GM12875 (cell line): ENCODE results near the gene YBX3.

ENCODE experiments used
- H3K4me3 ChIP-seq: one replicate; pipeline ENCODE4 v1.5.1; 2011; ENCODE audit warnings: low read depth, low read length, control low read depth
- TF ChIP-seq, protein P1 (sequence below): IDR thresholded peaks from 2 replicates; pipeline ENCODE4 v1.5.1; 2011; ENCODE audit warnings: low read depth, mild to moderate bottlenecking, control low read depth, inconsistent platforms, low read length, moderate library complexity, borderline replicate concordance; ENCODE audit not compliant: insufficient read depth

YBX3 gene

DNA sequence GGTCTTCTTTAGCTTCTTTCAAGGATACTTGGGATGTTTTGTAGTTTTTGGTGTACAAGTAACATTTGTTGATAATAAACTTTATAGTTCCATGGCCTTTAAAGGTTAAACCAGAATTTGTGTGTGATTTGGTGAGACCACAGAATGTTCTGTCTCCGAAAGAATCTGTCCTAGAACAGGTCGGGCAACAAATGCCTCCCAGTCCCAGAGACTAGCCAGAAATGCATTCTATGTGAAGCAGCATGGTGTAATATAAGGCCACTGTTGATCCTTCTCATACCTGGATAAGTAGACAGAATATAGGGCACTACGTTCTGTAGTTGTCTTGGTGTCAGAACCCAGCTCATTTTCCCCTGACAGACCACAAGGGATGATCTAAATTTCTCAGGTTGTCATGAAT, 59.3 kb downstream of the YBX3 start:
- no peak overlapping the region for H3K4me3 ChIP-seq
- TF ChIP-seq, protein P1, sequence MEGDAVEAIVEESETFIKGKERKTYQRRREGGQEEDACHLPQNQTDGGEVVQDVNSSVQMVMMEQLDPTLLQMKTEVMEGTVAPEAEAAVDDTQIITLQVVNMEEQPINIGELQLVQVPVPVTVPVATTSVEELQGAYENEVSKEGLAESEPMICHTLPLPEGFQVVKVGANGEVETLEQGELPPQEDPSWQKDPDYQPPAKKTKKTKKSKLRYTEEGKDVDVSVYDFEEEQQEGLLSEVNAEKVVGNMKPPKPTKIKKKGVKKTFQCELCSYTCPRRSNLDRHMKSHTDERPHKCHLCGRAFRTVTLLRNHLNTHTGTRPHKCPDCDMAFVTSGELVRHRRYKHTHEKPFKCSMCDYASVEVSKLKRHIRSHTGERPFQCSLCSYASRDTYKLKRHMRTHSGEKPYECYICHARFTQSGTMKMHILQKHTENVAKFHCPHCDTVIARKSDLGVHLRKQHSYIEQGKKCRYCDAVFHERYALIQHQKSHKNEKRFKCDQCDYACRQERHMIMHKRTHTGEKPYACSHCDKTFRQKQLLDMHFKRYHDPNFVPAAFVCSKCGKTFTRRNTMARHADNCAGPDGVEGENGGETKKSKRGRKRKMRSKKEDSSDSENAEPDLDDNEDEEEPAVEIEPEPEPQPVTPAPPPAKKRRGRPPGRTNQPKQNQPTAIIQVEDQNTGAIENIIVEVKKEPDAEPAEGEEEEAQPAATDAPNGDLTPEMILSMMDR: no peak

DNA sequence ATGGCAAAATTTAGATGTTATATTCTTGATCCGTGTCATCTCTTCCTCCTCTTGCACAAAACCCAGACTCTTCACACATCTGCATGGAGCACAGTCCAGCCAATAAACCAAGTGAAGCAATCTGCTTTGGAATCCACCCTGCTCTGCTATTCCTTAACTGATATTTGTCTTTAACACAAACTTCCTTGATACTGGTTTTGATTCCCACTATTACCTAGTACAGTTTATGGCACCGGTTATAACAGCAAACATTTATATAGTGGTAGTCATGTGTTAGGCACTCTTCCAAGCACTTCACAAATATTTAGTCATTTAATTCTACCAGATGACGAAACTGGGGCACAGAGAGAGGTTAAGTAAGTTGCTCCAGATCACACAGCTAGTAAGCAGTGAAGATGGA, 61.8 kb downstream of the YBX3 start:
- H3K4me3 ChIP-seq: no peak overlapping the region
- TF ChIP-seq, protein P1: no peak

DNA sequence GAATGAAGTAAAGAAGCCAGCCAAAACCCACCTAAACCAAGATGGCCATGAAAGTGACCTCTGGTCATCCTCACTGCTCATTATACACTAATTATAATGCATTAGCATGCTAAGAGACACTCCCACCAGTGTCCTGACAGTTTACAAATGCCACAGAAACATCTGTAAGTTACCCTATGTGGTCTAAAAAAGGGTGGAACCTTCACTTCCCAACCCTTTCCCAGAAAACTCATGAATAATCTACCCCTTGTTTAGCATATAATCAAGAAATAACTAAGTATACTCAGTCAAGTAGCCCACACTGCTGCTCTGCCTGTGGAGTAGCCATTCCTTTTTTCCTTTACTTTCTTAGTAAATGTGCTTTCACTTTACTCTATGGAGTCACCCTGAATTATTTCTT, 69.1 kb downstream of the YBX3 start:
- TF ChIP-seq, protein P1: no peak
- H3K4me3 ChIP-seq: no peak overlapping the region

DNA sequence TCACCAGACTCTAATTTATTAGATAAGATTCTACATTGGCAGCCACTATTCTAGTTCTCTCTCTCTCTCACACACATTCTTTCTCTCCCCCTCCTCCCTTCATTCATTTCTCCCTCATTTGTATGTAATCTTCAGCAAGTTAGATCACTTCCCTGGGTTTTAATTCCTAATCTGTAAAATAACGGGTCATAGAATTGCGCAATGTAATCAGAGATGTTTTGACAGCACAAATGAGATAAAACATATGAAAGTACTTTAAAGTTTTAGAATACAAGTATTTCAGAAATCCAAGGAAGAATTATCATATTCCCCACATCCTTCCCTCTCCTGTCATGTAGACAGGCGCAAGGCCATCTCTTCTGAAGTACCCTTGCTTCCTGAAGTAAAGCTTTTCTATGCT, 70.9 kb downstream of the YBX3 start:
- TF ChIP-seq, protein P1: no peak
- H3K4me3 ChIP-seq: no peak overlapping the region
